Measurements from ENCODE around the gene CCL25. TPM values are rescaled to one million over a fixed set of nuclear protein-coding genes. Genes with fewer than 3 reads are reported as not detected.

The CCL25 gene
- polyA plus RNA-seq, 1 experiment, result not detected

DNA sequence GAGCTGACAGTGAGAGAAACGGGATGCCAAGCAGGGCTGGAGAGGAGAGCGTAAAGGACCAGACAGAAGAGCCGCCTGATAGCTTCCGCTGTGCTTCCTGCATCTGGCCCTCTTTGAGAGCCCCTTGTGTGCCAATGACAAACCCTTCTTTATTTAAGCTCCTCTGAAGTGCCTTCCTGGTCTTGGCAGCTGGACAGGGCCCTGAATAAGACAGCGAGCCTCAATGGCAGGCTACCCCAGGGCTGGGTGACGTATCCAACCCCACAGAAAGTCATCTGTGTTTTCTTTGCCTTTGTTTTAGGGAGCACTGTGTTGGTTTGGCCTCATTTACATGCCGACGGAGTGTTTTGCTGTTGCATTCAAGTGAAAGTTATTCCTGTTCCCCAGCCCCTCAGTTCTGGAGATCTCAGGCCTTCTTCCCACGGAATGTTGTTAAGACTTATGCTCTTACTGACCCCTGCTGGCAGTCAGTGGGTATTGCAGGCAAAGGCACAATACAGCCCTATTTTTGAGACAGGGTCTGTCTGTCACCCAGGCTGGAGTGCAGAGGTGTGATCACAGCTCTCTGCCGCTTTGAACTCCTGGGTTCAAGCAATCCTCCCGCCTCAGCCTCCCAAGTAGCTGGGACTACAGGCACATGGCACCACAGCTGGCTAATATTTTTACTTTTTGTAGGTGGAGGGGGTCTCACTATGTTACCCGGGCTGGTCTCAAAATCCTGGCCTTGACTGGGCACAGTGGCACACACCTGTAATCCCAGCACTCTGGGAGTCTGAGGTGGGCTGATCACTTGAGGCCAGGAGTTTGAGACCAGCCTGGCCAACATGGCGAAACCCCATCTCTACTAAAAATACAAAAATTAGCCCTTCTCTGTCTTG lies 16.8 kb downstream of the CCL25 start:
- TF ChIP-seq CTCF (IDR thresholded peaks at IDR 0.05; ENCODE audit: low read depth, low read length), result peak; percentile 54
- DNase-seq (ENCODE audit: low read depth, low spot score), result no peak
- peaks cover 42% of the 10 kb centered on the region for H3K9me3 ChIP-seq (ENCODE audit: control insufficient read depth, insufficient read depth, low read length)
- no peaks in the 10 kb centered on the region for H3K27me3 ChIP-seq (ENCODE audit: control insufficient read depth, insufficient read depth, low read length)
- ChIA-PET CTCF (no interaction called here), POLR2A (no interaction called here)
- no peak overlapping the region for H3K4me3 ChIP-seq (ENCODE audit: low read depth, low read length)
- H3K27ac ChIP-seq (ENCODE audit: low read depth, low read length), result no peak overlapping the region

DNA sequence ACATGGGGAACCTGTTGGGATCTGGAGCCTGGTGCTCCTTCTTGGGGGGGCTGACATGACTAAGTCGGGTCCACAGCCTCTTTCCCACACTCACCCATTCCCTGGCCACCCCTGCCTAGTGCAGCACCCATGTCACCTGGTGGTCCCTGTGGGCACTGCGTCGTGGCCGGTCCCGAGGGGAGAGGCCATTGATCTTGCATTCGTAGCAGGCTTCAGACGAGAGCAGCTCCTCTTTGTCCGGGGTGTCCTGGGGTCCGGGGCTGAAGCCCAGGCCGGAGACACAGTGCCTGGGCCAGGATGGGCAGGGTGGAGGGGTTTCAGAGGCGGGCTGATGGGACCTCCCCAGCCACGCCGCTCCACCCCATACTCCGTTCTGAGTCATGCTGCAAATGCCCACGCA lies 19.4 kb downstream of the CCL25 start:
- peaks cover 48% of the 10 kb centered on the region for H3K9me3 ChIP-seq (ENCODE audit: control insufficient read depth, insufficient read depth, low read length)
- no peak overlapping the region for H3K4me3 ChIP-seq (ENCODE audit: low read depth, low read length)
- ChIA-PET CTCF (no interaction called here), POLR2A (no interaction called here)
- TF ChIP-seq CTCF (IDR thresholded peaks at IDR 0.05; ENCODE audit: low read depth, low read length), result no peak
- DNase-seq (ENCODE audit: low read depth, low spot score), result no peak
- H3K27me3 ChIP-seq (ENCODE audit: control insufficient read depth, insufficient read depth, low read length), result no peaks in the 10 kb centered on the region
- no peak overlapping the region for H3K27ac ChIP-seq (ENCODE audit: low read depth, low read length)

- peaks cover 39% of the 10 kb centered on the region for H3K9me3 ChIP-seq (ENCODE audit: control insufficient read depth, insufficient read depth, low read length)
- TF ChIP-seq CTCF (IDR thresholded peaks at IDR 0.05; ENCODE audit: low read depth, low read length), result no peak
- no peak for DNase-seq (ENCODE audit: low read depth, low spot score)
- CTCF ChIA-PET, result no interaction called here
- H3K4me3 ChIP-seq (ENCODE audit: low read depth, low read length), result no peak overlapping the region
- POLR2A ChIA-PET, result no interaction called here
- H3K27me3 ChIP-seq (ENCODE audit: control insufficient read depth, insufficient read depth, low read length), result no peaks in the 10 kb centered on the region
- no peak overlapping the region for H3K27ac ChIP-seq (ENCODE audit: low read depth, low read length)
Observed at GRCh38 chr19:8074501-8074900, 21.9 kb downstream of the CCL25 start.

DNA sequence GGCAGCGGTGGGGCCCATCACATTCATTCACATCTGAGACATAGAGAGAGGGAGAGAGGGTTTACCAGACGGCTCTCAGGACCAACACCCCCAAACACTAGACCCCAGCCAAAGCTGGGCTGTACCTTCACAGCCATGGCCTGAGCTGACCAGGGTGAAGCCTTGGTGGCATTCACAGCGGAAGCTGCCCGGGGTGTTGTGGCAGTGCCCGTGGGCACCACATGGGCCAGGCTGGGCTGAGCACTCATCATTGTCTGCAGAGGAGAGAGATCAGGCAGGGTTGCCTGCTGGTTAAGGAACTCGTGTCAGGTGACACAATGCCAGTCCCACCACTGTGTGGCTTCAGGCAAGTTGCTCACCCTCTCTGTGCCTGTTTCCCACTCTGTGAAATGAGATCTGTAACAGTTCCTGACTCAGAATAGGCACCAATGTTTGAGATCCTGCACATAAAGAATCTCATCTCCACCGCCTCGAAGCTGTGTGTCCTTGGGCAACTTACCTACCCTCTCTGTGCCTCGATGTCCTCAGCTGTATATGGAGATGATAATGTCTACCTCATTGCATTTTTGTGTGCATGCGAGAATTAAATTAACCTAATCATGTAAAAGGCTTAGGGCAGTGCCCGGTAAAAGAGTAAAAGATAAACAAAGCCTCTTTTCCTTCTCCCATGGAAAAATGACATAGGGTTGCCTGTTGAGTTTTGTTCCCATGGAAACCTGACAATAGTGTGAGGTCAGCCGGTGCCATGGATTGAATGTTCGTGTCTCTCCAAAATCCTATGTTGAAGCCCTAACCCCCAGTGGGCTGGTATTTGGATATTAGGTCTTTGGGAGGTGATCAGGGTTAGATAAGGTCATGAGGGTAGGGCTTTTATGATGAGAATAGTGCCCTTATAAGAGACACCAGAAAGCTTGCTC lies 22.9 kb downstream of the CCL25 start:
- Histone ChIP-seq H3K27ac (ENCODE audit: low read depth, low read length) (no peak overlapping the region), H3K9me3 (ENCODE audit: control insufficient read depth, insufficient read depth, low read length) (peaks cover 35% of the 10 kb centered on the region), H3K4me3 (ENCODE audit: low read depth, low read length) (no peak overlapping the region), H3K27me3 (ENCODE audit: control insufficient read depth, insufficient read depth, low read length) (no peaks in the 10 kb centered on the region)
- no peak for DNase-seq (ENCODE audit: low read depth, low spot score)
- CTCF ChIA-PET, result no interaction called here
- POLR2A ChIA-PET, result no interaction called here
- no peak for TF ChIP-seq CTCF (IDR thresholded peaks at IDR 0.05; ENCODE audit: low read depth, low read length)

DNA sequence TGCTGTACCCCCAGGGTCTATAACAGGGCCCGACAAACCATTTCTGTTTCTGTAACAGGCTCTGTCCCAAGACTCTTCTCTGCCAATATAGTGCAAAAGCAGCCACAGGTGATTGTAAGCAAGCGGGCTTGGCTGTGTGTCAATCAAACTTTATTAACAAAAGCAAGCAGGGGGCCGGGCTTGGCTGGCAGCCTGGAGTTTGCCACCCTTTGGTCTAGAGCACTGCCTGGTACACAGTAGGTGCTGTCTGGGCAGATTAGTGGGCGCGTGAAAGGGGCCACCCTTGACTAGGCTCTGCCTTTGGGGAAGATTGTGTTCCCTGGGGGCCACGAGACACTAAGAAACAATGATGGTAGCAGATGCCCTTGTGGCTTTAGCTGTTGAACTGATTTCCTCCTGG lies 27.4 kb downstream of the CCL25 start:
- no peak for TF ChIP-seq CTCF (IDR thresholded peaks at IDR 0.05; ENCODE audit: low read depth, low read length)

More for the DNA sequence above, 27.4 kb downstream of the CCL25 start:
- ChIA-PET CTCF (no interaction called here), POLR2A (no interaction called here)
- H3K27me3 ChIP-seq (ENCODE audit: control insufficient read depth, insufficient read depth, low read length), result no peaks in the 10 kb centered on the region
- H3K27ac ChIP-seq (ENCODE audit: low read depth, low read length), result no peak overlapping the region
- DNase-seq (ENCODE audit: low read depth, low spot score), result no peak
- no peak overlapping the region for H3K4me3 ChIP-seq (ENCODE audit: low read depth, low read length)
- peaks cover 3% of the 10 kb centered on the region; the same call in 1 of the 2 replicates for H3K9me3 ChIP-seq (ENCODE audit: control insufficient read depth, insufficient read depth, low read length)

Measured in AG04450 (cell line).